HG03139 (cell line): ENCODE measurements around the gene NECTIN1.

Experiments used
- ATAC-seq: cut with Tn5 transposase; IDR thresholded peaks from one replicate; pipeline ENCODE4 v1.9.1; 2021; ENCODE audit not compliant: unreplicated experiment

NECTIN1 gene

GRCh38 chr11:119714189-119714588, 14.8 kb downstream of the NECTIN1 start:
- ATAC-seq = no peak

- ATAC-seq = no peak
Observed at GRCh38 chr11:119713359-119714040, 15.5 kb downstream of the NECTIN1 start.

GRCh38 chr11:119712459-119713358, 16.3 kb downstream of the NECTIN1 start:
- no peak for ATAC-seq

GRCh38 chr11:119712006-119712405, 17.0 kb downstream of the NECTIN1 start:
- ATAC-seq = no peak

GRCh38 chr11:119711476-119711875, 17.5 kb downstream of the NECTIN1 start:
- ATAC-seq = no peak

GRCh38 chr11:119710417-119710816, 18.6 kb downstream of the NECTIN1 start:
- no peak for ATAC-seq

- ATAC-seq = no peak
Observed at GRCh38 chr11:119709638-119710346, 19.2 kb downstream of the NECTIN1 start.

GRCh38 chr11:119709171-119709570, 19.8 kb downstream of the NECTIN1 start:
- no peak for ATAC-seq

- ATAC-seq = no peak
Observed at GRCh38 chr11:119708384-119708783, 20.6 kb downstream of the NECTIN1 start.

GRCh38 chr11:119706887-119707286, 22.1 kb downstream of the NECTIN1 start:
- no peak for ATAC-seq

- ATAC-seq = no peak
Observed at GRCh38 chr11:119706029-119706428, 23.0 kb downstream of the NECTIN1 start.

- ATAC-seq = no peak
Observed at GRCh38 chr11:119705362-119705761, 23.6 kb downstream of the NECTIN1 start.

GRCh38 chr11:119704849-119705248, 24.2 kb downstream of the NECTIN1 start:
- no peak for ATAC-seq

GRCh38 chr11:119701591-119702549, 27.1 kb downstream of the NECTIN1 start:
- no peak for ATAC-seq

- ATAC-seq = no peak
Observed at GRCh38 chr11:119700536-119701346, 28.3 kb downstream of the NECTIN1 start.

- no peak for ATAC-seq
Observed at GRCh38 chr11:119700030-119700429, 29.0 kb downstream of the NECTIN1 start.

- no peak for ATAC-seq
Observed at GRCh38 chr11:119699227-119699626, 29.8 kb downstream of the NECTIN1 start.

GRCh38 chr11:119697882-119698281, 31.1 kb downstream of the NECTIN1 start:
- no peak for ATAC-seq

GRCh38 chr11:119697445-119697844, 31.6 kb downstream of the NECTIN1 start:
- no peak for ATAC-seq
